Measurements from ENCODE around the gene C18orf63. TPM values are rescaled to one million over a fixed set of nuclear protein-coding genes. Genes with fewer than 3 reads are reported as not detected.

C18orf63 gene
- total RNA-seq, 1 experiment from 2014 or later: not detected

DNA sequence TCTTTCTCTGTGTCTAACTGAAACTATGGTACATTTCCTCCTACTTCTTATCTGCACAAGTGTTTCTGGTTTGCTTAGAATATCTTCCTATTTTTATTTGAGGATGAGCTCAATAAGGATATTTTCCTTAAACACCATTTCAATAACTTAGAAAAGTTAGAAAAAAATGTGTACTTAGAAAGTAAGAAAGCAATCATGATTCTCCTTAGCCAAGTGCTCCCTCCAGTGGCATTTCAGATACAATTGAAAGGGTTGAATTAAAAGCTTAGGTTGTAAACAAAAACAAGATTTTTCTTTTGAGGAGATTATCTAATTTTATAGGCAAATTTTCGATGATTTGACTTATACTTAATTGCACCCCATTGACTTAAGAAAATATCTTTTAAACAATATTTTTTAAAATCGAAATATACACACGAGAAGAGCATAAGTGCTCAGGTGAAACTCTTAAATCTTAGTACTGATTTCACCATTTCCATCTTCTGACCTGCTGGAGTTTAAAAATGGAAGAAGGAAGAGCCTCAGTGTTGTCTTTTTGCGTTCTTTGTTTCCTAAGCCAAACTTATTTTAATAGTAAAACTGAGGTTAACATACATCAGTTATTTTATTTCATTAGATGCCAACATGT lies 26.9 kb downstream of the C18orf63 start:
- H3K36me3 Mint-ChIP-seq (ENCODE audit: insufficient read depth, unreplicated experiment): no peaks in the 10 kb centered on the region
- BruUV-seq (replicated peaks): no TSS peak

GRCh38 chr18:74346206-74346605 lies 30.6 kb downstream of the C18orf63 start:
- no TSS peak for BruUV-seq (replicated peaks)
- CTCF ChIA-PET: no interaction called here
- Mint-ChIP-seq H3K36me3 (ENCODE audit: insufficient read depth, unreplicated experiment) (no peaks in the 10 kb centered on the region), H3K4me3 (ENCODE audit: low read depth, unreplicated experiment) (no peak overlapping the region), H3K9me3 (ENCODE audit: low read depth, unreplicated experiment) (no peaks in the 10 kb centered on the region), H3K27me3 (ENCODE audit: unreplicated experiment) (no peaks in the 10 kb centered on the region), H3K4me1 (ENCODE audit: low read depth, unreplicated experiment) (peaks cover 3% of the 10 kb centered on the region), H3K27ac (ENCODE audit: unreplicated experiment) (no peak overlapping the region)
- no peak for DNase-seq
- TF ChIP-seq, protein P1, sequence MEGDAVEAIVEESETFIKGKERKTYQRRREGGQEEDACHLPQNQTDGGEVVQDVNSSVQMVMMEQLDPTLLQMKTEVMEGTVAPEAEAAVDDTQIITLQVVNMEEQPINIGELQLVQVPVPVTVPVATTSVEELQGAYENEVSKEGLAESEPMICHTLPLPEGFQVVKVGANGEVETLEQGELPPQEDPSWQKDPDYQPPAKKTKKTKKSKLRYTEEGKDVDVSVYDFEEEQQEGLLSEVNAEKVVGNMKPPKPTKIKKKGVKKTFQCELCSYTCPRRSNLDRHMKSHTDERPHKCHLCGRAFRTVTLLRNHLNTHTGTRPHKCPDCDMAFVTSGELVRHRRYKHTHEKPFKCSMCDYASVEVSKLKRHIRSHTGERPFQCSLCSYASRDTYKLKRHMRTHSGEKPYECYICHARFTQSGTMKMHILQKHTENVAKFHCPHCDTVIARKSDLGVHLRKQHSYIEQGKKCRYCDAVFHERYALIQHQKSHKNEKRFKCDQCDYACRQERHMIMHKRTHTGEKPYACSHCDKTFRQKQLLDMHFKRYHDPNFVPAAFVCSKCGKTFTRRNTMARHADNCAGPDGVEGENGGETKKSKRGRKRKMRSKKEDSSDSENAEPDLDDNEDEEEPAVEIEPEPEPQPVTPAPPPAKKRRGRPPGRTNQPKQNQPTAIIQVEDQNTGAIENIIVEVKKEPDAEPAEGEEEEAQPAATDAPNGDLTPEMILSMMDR (IDR thresholded peaks at IDR 0.05; ENCODE audit: unreplicated experiment): no peak
- intact Hi-C loops (cut with micrococcal nuclease; ENCODE audit: unreplicated experiment): no loop called here

More for the DNA sequence above, 26.9 kb downstream of the C18orf63 start:
- peak; percentile 46 for DNase-seq
- CTCF ChIA-PET: interaction anchor here (0.9 to 1.7 kb wide), 11 partner anchors 11 to 1641 kb away, joined by 3 to 21 read pairs (median 6); no protein-coding TSS in a partner anchor
- no peaks in the 10 kb centered on the region for H3K9me3 Mint-ChIP-seq (ENCODE audit: low read depth, unreplicated experiment)
- H3K27ac Mint-ChIP-seq (ENCODE audit: unreplicated experiment): peak overlapping the region; percentile 7
- TF ChIP-seq, protein P1 (IDR thresholded peaks at IDR 0.05; ENCODE audit: unreplicated experiment): peak; percentile 48
- no peaks in the 10 kb centered on the region for H3K27me3 Mint-ChIP-seq (ENCODE audit: unreplicated experiment)
- H3K4me1 Mint-ChIP-seq (ENCODE audit: low read depth, unreplicated experiment): no peaks in the 10 kb centered on the region
- intact Hi-C loops (cut with micrococcal nuclease; ENCODE audit: unreplicated experiment): loop anchor here (1.0 to 5.0 kb wide), 5 partner anchors 100 to 1640 kb away; no protein-coding TSS in a partner anchor
- H3K4me3 Mint-ChIP-seq (ENCODE audit: low read depth, unreplicated experiment): no peak overlapping the region

DNA sequence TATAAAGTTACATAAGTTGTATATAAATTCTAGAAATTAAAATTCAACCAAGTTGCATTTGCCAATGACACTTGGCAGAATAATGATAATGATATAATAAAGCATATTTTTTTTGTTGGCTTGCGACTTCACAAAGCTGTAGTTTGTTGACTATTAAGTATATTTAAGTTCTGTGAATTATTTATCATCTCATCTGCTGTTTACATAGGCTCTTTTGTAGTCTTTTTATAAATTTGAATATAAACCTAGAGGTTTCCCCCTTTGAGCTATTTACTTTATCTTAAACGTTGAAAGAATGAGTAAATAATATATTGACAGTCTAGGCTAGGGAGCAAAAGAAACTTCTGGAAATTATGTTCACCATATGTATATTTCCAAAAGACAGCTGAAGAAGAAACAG lies 32.9 kb downstream of the C18orf63 start:
- no peak for DNase-seq
- intact Hi-C loops (cut with micrococcal nuclease; ENCODE audit: unreplicated experiment): no loop called here
- no peak overlapping the region for H3K27ac Mint-ChIP-seq (ENCODE audit: unreplicated experiment)
- H3K4me1 Mint-ChIP-seq (ENCODE audit: low read depth, unreplicated experiment): peaks cover 9% of the 10 kb centered on the region
- H3K36me3 Mint-ChIP-seq (ENCODE audit: insufficient read depth, unreplicated experiment): no peaks in the 10 kb centered on the region
- no peaks in the 10 kb centered on the region for H3K27me3 Mint-ChIP-seq (ENCODE audit: unreplicated experiment)
- TF ChIP-seq, protein P1 (IDR thresholded peaks at IDR 0.05; ENCODE audit: unreplicated experiment): no peak
- CTCF ChIA-PET: interaction anchor here (1.3 to 2.0 kb wide), 2 partner anchors 145 to 151 kb away, joined by 4 to 7 read pairs; no protein-coding TSS in a partner anchor
- H3K9me3 Mint-ChIP-seq (ENCODE audit: low read depth, unreplicated experiment): no peaks in the 10 kb centered on the region
- BruUV-seq (replicated peaks): no TSS peak
- H3K4me3 Mint-ChIP-seq (ENCODE audit: low read depth, unreplicated experiment): no peak overlapping the region

DNA sequence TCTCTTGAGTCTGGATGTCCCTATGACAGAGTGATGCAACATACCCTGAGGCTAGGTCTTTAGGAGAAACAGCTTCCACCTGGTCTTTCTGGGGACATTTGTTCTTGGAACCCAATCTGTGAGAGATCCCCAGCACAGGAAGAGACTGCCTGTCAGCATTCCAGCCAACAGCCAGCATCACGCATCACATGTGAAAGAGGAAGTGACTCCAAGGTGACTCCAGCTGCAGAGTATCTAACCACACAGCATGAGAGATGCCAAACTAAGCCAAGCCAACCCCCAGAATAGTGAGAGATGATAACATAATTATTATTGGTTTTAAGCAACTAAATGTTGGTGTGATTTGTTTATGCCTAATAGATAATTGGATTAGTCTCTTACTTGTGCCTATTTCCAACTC lies 35.7 kb downstream of the C18orf63 start:
- Mint-ChIP-seq H3K9me3 (ENCODE audit: low read depth, unreplicated experiment) (no peaks in the 10 kb centered on the region), H3K4me1 (ENCODE audit: low read depth, unreplicated experiment) (peaks cover 9% of the 10 kb centered on the region), H3K27ac (ENCODE audit: unreplicated experiment) (no peak overlapping the region), H3K27me3 (ENCODE audit: unreplicated experiment) (peaks cover 11% of the 10 kb centered on the region), H3K4me3 (ENCODE audit: low read depth, unreplicated experiment) (no peak overlapping the region), H3K36me3 (ENCODE audit: insufficient read depth, unreplicated experiment) (no peaks in the 10 kb centered on the region)
- no TSS peak for BruUV-seq (replicated peaks)
- TF ChIP-seq, protein P1 (IDR thresholded peaks at IDR 0.05; ENCODE audit: unreplicated experiment): no peak
- intact Hi-C loops (cut with micrococcal nuclease; ENCODE audit: unreplicated experiment): no loop called here
- DNase-seq: no peak
- CTCF ChIA-PET: interaction anchor here (1.3 kb wide), 1 partner anchor 142 kb away, joined by 3 read pairs; no protein-coding TSS in a partner anchor

All from Calu3 (cell line).